ENCODE results near the gene RFNG.

Gene RFNG

GRCh38 chr17:82051776-82052637 lies at the start of gene RFNG, which contains the start of gene GPS1:
Gene RFNG (minus strand): TSS chr17:82051811. CDS start chr17:82051766, 45 bp downstream.
Gene GPS1 (plus strand): TSS chr17:82051898. CDS start chr17:82051932, 34 bp downstream.
- peak; percentile 54 to 82 for DNase-seq

GRCh38 chr17:82101301-82101715 lies 49.7 kb upstream of the RFNG start:
- DNase-seq, result no peak

GRCh38 chr17:82100502-82101298 lies 49.1 kb upstream of the RFNG start:
- no peak for DNase-seq

- peak in 1 of 2 experiments; percentile 26 for DNase-seq
Observed at GRCh38 chr17:82098939-82099763, 47.5 kb upstream of the RFNG start.

- DNase-seq, result peak; percentile 94 to 95
Observed at GRCh38 chr17:82098169-82098938, 46.7 kb upstream of the RFNG start, which contains the start of gene FASN. Gene FASN (minus strand): TSS chr17:82098236. CDS start chr17:82096445, 1,791 bp downstream.

- DNase-seq, result no peak
Observed at GRCh38 chr17:82097919-82098168, 46.2 kb upstream of the RFNG start.

GRCh38 chr17:82097184-82097918 lies 45.7 kb upstream of the RFNG start:
- no peak for DNase-seq

- DNase-seq, result no peak
Observed at GRCh38 chr17:82096709-82097183, 45.1 kb upstream of the RFNG start.

GRCh38 chr17:82095777-82096708 lies 44.4 kb upstream of the RFNG start:
- DNase-seq, result no peak

GRCh38 chr17:82094931-82095776 lies 43.5 kb upstream of the RFNG start:
- DNase-seq, result no peak

GRCh38 chr17:82092995-82093751 lies 41.6 kb upstream of the RFNG start:
- DNase-seq, result no peak

- DNase-seq, result no peak
Observed at GRCh38 chr17:82092628-82092994, 41.0 kb upstream of the RFNG start.

- no peak for DNase-seq
Observed at GRCh38 chr17:82092094-82092586, 40.5 kb upstream of the RFNG start.

GRCh38 chr17:82091264-82092066 lies 39.9 kb upstream of the RFNG start:
- no peak for DNase-seq

- DNase-seq, result no peak
Observed at GRCh38 chr17:82090549-82091263, 39.1 kb upstream of the RFNG start.

- no peak for DNase-seq
Observed at GRCh38 chr17:82089723-82090548, 38.3 kb upstream of the RFNG start.

All from SHP77 (cell line).